Measurements from ENCODE around the gene ARHGEF17.

The ARHGEF17 gene

GRCh38 chr11:73342633-73343032, 34.6 kb downstream of the ARHGEF17 start:
- peak; percentile 24; the same call in 1 of the 2 replicates for TF ChIP-seq CTCF (IDR thresholded peaks at IDR 0.05; ENCODE audit: control insufficient read depth, extremely low read depth, insufficient read depth)
- no peak for DNase-seq (ENCODE audit: low read depth)
- H3K4me3 ChIP-seq (ENCODE audit: low read depth, low read length): peak overlapping the region; percentile 53

- no peak for TF ChIP-seq CTCF (IDR thresholded peaks at IDR 0.05; ENCODE audit: control insufficient read depth, extremely low read depth, insufficient read depth)
- no peak for DNase-seq (ENCODE audit: low read depth)
- H3K4me3 ChIP-seq (ENCODE audit: low read depth, low read length): peak overlapping the region; percentile 53
Observed at GRCh38 chr11:73343076-73343873, 35.2 kb downstream of the ARHGEF17 start.

- no peak for TF ChIP-seq CTCF (IDR thresholded peaks at IDR 0.05; ENCODE audit: control insufficient read depth, extremely low read depth, insufficient read depth)
- no peak overlapping the region for H3K4me3 ChIP-seq (ENCODE audit: low read depth, low read length)
- no peak for DNase-seq (ENCODE audit: low read depth)
Observed at GRCh38 chr11:73344191-73344607, 36.1 kb downstream of the ARHGEF17 start.

- no peak overlapping the region for H3K4me3 ChIP-seq (ENCODE audit: low read depth, low read length)
- DNase-seq (ENCODE audit: low read depth): no peak
- no peak for TF ChIP-seq CTCF (IDR thresholded peaks at IDR 0.05; ENCODE audit: control insufficient read depth, extremely low read depth, insufficient read depth)
Observed at GRCh38 chr11:73345481-73346160, 37.5 kb downstream of the ARHGEF17 start.

GRCh38 chr11:73346186-73346935, 38.3 kb downstream of the ARHGEF17 start:
- DNase-seq (ENCODE audit: low read depth): no peak
- H3K4me3 ChIP-seq (ENCODE audit: low read depth, low read length): no peak overlapping the region
- no peak for TF ChIP-seq CTCF (IDR thresholded peaks at IDR 0.05; ENCODE audit: control insufficient read depth, extremely low read depth, insufficient read depth)

GRCh38 chr11:73347067-73347466, 39.0 kb downstream of the ARHGEF17 start:
- DNase-seq (ENCODE audit: low read depth): no peak

More at GRCh38 chr11:73347067-73347466, 39.0 kb downstream of the ARHGEF17 start:
- H3K4me3 ChIP-seq (ENCODE audit: low read depth, low read length): no peak overlapping the region
- TF ChIP-seq CTCF (IDR thresholded peaks at IDR 0.05; ENCODE audit: control insufficient read depth, extremely low read depth, insufficient read depth): no peak

All from LNCaP clone FGC (cell line).